Right atrium auricular region (tissue), 2 donors: Measurements from ENCODE around the gene SCIMP. TPM values are rescaled to one million over a fixed set of nuclear protein-coding genes. Genes with fewer than 3 reads are reported as not detected.

Experiments used
- DNase-seq: peaks from one replicate; pipeline ENCODE4 v3.0.0-alpha.2; 2019; ENCODE audit warnings: low spot score
- H3K27ac ChIP-seq, 2 donors: fragments of 200-600 bp; sonication (generic); 1 replicate in 1 of 2; 2 replicates in 1 of 2; pipeline ENCODE4 v1.5.1; 2016 to 2019
- H3K27me3 ChIP-seq, 2 donors: fragments of 200-600 bp; sonication (generic); one replicate each; pipeline versions ENCODE4 v1.5.1 to v1.6.0; 2017 to 2019
- H3K36me3 ChIP-seq: fragments of 200-600 bp; sonication (generic); one replicate; pipeline ENCODE4 v1.5.1; 2016
- H3K4me1 ChIP-seq, 2 donors: fragments of 200-600 bp; sonication (generic); one replicate each; pipeline versions ENCODE4 v1.5.1 to v1.6.0; 2017 to 2019
- H3K4me3 ChIP-seq, 2 donors: fragments of 200-600 bp; sonication (generic); 1 replicate in 1 of 2; 2 replicates in 1 of 2; pipeline ENCODE4 v1.5.1; 2017 to 2019; ENCODE audit warnings: mild to moderate bottlenecking in 1 of 2, moderate library complexity in 1 of 2
- H3K9me3 ChIP-seq, 2 donors: fragments of 200-600 bp; sonication (generic); one replicate each; pipeline ENCODE4 v1.5.1; 2019
- CTCF ChIP-seq, 2 donors: fragments of 200-600 bp; sonication (generic); IDR thresholded peaks; one replicate each; pipeline ENCODE4 v1.5.1; 2019; ENCODE audit warnings: antibody characterized with exemption in 2 of 2
- total RNA-seq, 2 donors: library from RNA; depleted of rRNA; stranded (reverse); fragments of >200 nt; gene quantifications; one replicate each; pipeline ENCODE4 v1.1.0, GENCODE V29; 2016

SCIMP gene
- 1 to 10 TPM; 1.1 to 2.8 TPM for total RNA-seq

DNA sequence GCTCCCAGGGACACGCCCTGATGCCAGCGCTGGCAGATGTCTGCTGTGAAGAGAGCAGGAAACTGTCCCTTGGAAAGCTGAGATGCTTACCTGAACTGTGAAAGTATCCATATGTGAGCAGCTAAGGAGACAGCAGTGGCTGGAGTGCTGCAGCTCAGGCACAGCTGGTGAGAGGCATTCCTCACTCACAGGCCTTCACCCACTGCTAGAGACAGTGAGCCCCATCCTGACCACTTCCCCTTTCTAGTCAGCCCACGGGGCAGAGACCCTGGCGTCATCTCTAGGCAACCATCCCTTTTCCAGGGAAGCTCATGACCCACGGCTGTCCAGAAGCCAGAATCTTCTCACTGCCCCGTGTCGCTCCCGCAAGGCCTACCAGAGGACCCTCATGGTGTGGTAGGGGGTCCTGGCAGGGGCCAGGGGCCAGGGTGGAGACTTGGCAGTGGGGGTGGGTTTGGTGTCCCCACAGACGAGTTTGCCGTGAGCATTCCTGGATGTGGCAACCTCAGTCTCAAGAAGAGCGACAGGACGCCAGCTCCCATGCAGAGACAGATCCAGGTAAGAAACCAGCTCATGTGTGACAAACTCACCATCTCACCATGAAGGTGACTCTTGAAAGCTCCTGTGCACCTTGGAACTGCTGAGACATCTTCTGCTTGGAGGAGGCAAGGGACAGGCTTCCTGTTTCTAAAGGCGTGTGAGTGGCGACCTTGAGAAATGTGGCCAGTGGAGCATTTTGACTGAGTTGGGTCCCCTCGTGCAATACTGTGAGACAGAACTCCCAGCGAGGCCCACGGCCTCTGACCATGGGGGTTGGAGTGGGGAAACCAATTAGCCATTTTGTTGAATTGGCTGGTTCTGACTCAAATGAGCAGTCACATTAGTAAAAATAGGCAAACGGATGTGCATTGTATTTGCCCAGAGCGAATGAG lies at the start of gene SCIMP:
Gene SCIMP (minus strand): TSS at position 216 of the 932 bp plus-strand sequence. CDS start 105 bp downstream, at position 111.
- no peaks in the 10 kb centered on the region for H3K9me3 ChIP-seq
- no peaks in the 10 kb centered on the region for H3K36me3 ChIP-seq
- no peaks in the 10 kb centered on the region for H3K4me1 ChIP-seq
- TF ChIP-seq CTCF (IDR thresholded peaks at IDR 0.05): no peak
- no peaks in the 10 kb centered on the region for H3K27me3 ChIP-seq
- DNase-seq: peak; percentile 61
- H3K27ac ChIP-seq: no peak within 1 kb of the TSS
- H3K4me3 ChIP-seq: no peak within 1 kb of the TSS

DNA sequence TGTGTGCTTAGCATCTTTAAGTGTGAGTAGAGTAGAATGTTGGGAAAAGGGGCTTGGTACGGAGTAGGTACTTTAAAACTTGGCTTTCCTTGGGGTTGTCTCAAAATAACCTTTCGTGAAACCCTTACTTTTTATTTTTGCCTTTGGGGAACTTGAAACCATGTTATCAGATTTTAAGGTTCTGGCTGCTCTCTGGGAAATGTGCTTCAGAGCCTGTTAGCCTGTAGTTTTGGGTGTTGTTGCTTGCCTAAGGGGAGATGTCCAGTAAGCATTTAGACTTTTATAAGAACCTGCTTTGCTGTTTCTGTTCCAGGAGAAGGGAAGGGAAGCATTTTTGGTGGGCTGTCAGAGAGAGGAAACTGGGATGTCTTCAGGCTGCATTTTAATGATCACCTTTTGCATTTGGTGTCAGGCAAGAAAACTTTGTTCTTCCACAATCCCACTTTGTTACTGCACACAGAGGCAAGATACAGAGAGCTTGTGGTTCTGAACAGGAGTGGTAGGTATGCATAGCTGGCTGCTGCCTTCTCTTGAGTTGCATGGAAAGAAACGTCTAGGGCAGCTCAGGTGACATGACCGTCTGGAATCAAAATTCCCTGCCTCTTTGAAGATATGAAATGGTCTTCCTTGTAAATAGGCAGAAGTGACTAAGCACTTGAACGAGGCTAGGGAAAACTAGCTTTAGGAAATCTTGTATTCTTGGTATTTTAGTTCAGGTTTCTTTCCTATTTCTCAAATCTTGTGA lies 49.1 kb upstream of the SCIMP start:
- no peaks in the 10 kb centered on the region for H3K36me3 ChIP-seq
- H3K9me3 ChIP-seq: no peaks in the 10 kb centered on the region
- H3K4me3 ChIP-seq: peak overlapping the region in 1 of 2 donors; percentile 93
- no peak for TF ChIP-seq CTCF (IDR thresholded peaks at IDR 0.05)
- H3K27me3 ChIP-seq: no peaks in the 10 kb centered on the region
- H3K27ac ChIP-seq: peak overlapping the region in 1 of 2 donors; percentile 93
- peaks cover 0 to 28% of the 10 kb centered on the region in 2 donors for H3K4me1 ChIP-seq
- DNase-seq: no peak

DNA sequence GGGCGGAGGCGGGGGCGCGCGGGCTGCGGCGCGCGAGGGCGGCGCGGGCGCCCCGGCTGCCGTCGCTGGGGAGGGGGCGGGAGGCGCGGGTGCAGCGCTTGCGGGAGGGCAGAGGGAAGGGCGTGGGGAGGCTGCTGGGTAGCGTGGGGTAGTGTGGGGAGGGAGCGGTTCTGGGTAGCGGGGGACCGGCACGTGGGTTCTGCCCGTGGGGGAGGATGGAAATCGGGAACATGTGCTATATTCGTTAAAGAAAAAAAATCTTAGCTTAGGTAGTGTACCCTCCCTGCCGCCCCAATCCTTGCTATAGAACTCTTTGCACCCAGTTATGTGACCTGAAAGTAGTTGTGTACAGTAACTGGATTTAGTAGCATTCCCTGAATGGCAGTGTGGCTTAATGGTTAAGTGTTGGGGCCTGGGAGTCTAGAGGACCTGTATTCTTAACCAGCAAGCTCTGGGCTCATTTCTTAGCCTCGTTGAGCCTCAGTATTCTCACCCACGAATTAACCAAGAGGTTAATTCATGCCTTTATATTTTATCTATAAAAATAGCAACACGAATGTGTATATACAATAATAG lies 48.1 kb upstream of the SCIMP start:
- peak overlapping the region; percentile 76 to 93 for H3K4me3 ChIP-seq
- no peaks in the 10 kb centered on the region for H3K9me3 ChIP-seq
- H3K27me3 ChIP-seq: no peaks in the 10 kb centered on the region
- H3K4me1 ChIP-seq: peaks cover 0 to 24% of the 10 kb centered on the region in 2 donors
- no peak for TF ChIP-seq CTCF (IDR thresholded peaks at IDR 0.05)
- no peaks in the 10 kb centered on the region for H3K36me3 ChIP-seq
- H3K27ac ChIP-seq: peak overlapping the region; percentile 82 to 93
- no peak for DNase-seq

GRCh38 chr17:5281814-5282641 lies 47.4 kb upstream of the SCIMP start, which contains the start of gene RABEP1:
RABEP1 (plus strand) TSS chr17:5282284; CDS start chr17:5282487, 203 bp downstream.
- H3K9me3 ChIP-seq: no peaks in the 10 kb centered on the region
- H3K36me3 ChIP-seq: no peaks in the 10 kb centered on the region
- peak in 1 of 2 donors; percentile 38 for TF ChIP-seq CTCF (IDR thresholded peaks at IDR 0.05)
- no peaks in the 10 kb centered on the region for H3K27me3 ChIP-seq
- DNase-seq: peak; percentile 89
- peak within 1 kb of the TSS; percentile 82 to 93 for H3K27ac ChIP-seq
- H3K4me1 ChIP-seq: peaks cover 0 to 24% of the 10 kb centered on the region in 2 donors
- H3K4me3 ChIP-seq: peak within 1 kb of the TSS; percentile 76 to 93

DNA sequence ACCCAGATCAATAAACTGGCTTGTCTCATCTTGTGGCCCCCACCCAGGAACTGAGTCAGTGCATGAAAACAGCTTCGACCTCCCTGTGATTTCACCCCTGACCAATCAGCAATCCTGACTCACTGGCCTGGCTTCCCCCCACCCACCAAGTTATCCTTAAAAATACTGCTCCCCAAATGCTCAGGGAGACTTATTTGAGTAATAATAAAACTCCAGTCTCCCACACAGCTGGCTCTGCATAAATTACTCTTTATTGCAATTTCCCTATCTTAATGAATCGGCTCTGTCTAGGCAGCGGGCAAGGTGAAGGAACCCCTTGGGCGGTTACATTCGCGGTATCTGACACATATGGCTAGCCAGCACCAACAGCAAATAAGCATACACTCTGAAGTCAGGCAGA lies 37.7 kb upstream of the SCIMP start:
- Histone ChIP-seq H3K36me3 (no peaks in the 10 kb centered on the region), H3K9me3 (no peaks in the 10 kb centered on the region), H3K27me3 (no peaks in the 10 kb centered on the region), H3K27ac (no peak overlapping the region), H3K4me3 (no peak overlapping the region), H3K4me1 (no peaks in the 10 kb centered on the region)
- DNase-seq: no peak
- no peak for TF ChIP-seq CTCF (IDR thresholded peaks at IDR 0.05)
